Astrocyte (in vitro differentiated cells and primary cell): Measurements from ENCODE around the gene THADA. TPM values are rescaled to one million over a fixed set of nuclear protein-coding genes. Genes with fewer than 3 reads are reported as not detected.

Experiments
- DNase-seq: peaks from one replicate; pipeline ENCODE4 v3.0.0-alpha.2; 2010; ENCODE audit warnings: low read depth
- FAIRE-seq: peaks from 2 replicates; lab custom pipeline; 2011; peaks lifted over from hg19 to GRCh38; lab: Jason Lieb, UNC
- H2AFZ ChIP-seq: 2 replicates; pipeline ENCODE4 v1.6.0; 2012; ENCODE audit warnings: low read depth, low read length, inconsistent platforms
- H3K27ac ChIP-seq: 2 replicates; pipeline ENCODE4 v1.5.1; 2011; ENCODE audit warnings: low read depth, low read length, inconsistent platforms
- H3K27me3 ChIP-seq: 2 replicates; pipeline ENCODE4 v1.6.0; 2011; ENCODE audit warnings: low read length, inconsistent platforms; ENCODE audit not compliant: insufficient read depth
- H3K36me3 ChIP-seq: 2 replicates; pipeline ENCODE4 v1.5.1; 2011; ENCODE audit warnings: low read length, inconsistent platforms; ENCODE audit not compliant: insufficient read depth
- H3K4me1 ChIP-seq: 2 replicates; pipeline ENCODE4 v1.5.1; 2011; ENCODE audit warnings: low read length, inconsistent platforms; ENCODE audit not compliant: insufficient read depth
- H3K4me2 ChIP-seq: 2 replicates; pipeline ENCODE4 v1.6.0; 2012; ENCODE audit warnings: low read length, inconsistent platforms
- H3K4me3 ChIP-seq: 2 replicates; pipeline ENCODE4 v1.5.1; 2011; ENCODE audit warnings: low read depth, mild to moderate bottlenecking, low read length, inconsistent platforms; ENCODE audit not compliant: insufficient read depth
- H3K79me2 ChIP-seq: 2 replicates; pipeline ENCODE4 v1.6.0; 2012; ENCODE audit warnings: mild to moderate bottlenecking, low read length, inconsistent platforms; ENCODE audit not compliant: insufficient read depth
- H3K9ac ChIP-seq: 2 replicates; pipeline ENCODE4 v1.6.0; 2012; ENCODE audit warnings: mild to moderate bottlenecking, low read length, inconsistent platforms
- H3K9me3 ChIP-seq: 2 replicates; pipeline ENCODE4 v1.5.1; 2012; ENCODE audit warnings: low read depth, mild to moderate bottlenecking, low read length, inconsistent platforms; ENCODE audit not compliant: insufficient read depth
- H4K20me1 ChIP-seq: 2 replicates; pipeline ENCODE4 v1.6.0; 2012; ENCODE audit warnings: low read length, inconsistent platforms; ENCODE audit not compliant: insufficient read depth
- H3K27ac Mint-ChIP-seq: one replicate; pipeline ENCODE4 v1.8.0; 2021; ENCODE audit warnings: mild to moderate bottlenecking, mixed read lengths; ENCODE audit not compliant: unreplicated experiment
- H3K27me3 Mint-ChIP-seq: one replicate; pipeline ENCODE4 v1.8.0; 2021; ENCODE audit warnings: low read depth, mixed read lengths; ENCODE audit not compliant: unreplicated experiment
- H3K36me3 Mint-ChIP-seq: one replicate; pipeline ENCODE4 v1.8.0; 2021; ENCODE audit warnings: low read depth, mixed read lengths; ENCODE audit not compliant: unreplicated experiment
- H3K4me1 Mint-ChIP-seq: one replicate; pipeline ENCODE4 v1.8.0; 2021; ENCODE audit warnings: low read depth, mixed read lengths; ENCODE audit not compliant: unreplicated experiment
- H3K4me3 Mint-ChIP-seq: one replicate; pipeline ENCODE4 v1.8.0; 2021; ENCODE audit warnings: mild to moderate bottlenecking, moderate library complexity, mixed read lengths; ENCODE audit not compliant: unreplicated experiment
- H3K9me3 Mint-ChIP-seq: one replicate; pipeline ENCODE4 v1.8.0; 2021; ENCODE audit warnings: mild to moderate bottlenecking, mixed read lengths; ENCODE audit not compliant: unreplicated experiment
- EZH2 ChIP-seq: IDR thresholded peaks from 2 replicates; pipeline ENCODE4 v1.6.1; 2012; ENCODE audit warnings: mild to moderate bottlenecking, low read length, inconsistent platforms; ENCODE audit not compliant: insufficient read depth
- total RNA-seq: library from RNA; stranded (reverse); gene quantifications from 2 replicates; pipeline ENCODE4 v1.2.1, GENCODE V29; 2021
- TF ChIP-seq, protein P1 (sequence below): IDR thresholded peaks from 2 replicates; pipeline ENCODE4 v1.5.1; 2011; ENCODE audit warnings: low read depth, mild to moderate bottlenecking, inconsistent platforms, low read length, moderate library complexity; ENCODE audit not compliant: insufficient read depth

The THADA gene
- total RNA-seq, 1 donor from 2014 or later: 16.2 TPM

DNA sequence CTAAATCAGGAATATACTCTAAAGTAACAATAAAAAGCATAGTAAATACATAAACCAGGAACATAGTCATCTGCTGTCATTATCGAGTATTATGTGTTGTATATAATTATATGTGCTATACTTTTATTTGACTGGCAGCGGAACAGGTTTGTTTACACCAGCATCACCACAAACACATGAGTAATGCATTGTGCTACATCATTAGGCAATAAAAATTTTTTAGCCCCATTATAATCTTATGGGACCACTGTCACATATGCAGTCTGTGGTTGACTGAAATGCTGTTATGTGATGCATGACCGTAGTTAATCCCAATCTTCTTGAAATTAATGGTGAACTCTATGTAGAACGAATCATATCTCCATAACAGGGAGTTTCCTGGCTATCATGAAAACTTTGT, 232.7 kb downstream of the THADA start:
- Histone ChIP-seq H3K4me1 (no peaks in the 10 kb centered on the region), H3K4me3 (no peak overlapping the region), H2AFZ (no peak overlapping the region), H3K9ac (no peak overlapping the region), H3K9me3 (no peaks in the 10 kb centered on the region), H3K27me3 (no peaks in the 10 kb centered on the region), H3K36me3 (no peaks in the 10 kb centered on the region), H3K27ac (no peak overlapping the region), H3K79me2 (no peaks in the 10 kb centered on the region), H4K20me1 (peaks cover 4% of the 10 kb centered on the region), H3K4me2 (no peak overlapping the region)
- Mint-ChIP-seq H3K4me1 (no peaks in the 10 kb centered on the region), H3K27me3 (no peaks in the 10 kb centered on the region), H3K36me3 (no peaks in the 10 kb centered on the region), H3K9me3 (no peaks in the 10 kb centered on the region), H3K4me3 (no peak overlapping the region), H3K27ac (no peak overlapping the region)
- TF ChIP-seq, protein P1, sequence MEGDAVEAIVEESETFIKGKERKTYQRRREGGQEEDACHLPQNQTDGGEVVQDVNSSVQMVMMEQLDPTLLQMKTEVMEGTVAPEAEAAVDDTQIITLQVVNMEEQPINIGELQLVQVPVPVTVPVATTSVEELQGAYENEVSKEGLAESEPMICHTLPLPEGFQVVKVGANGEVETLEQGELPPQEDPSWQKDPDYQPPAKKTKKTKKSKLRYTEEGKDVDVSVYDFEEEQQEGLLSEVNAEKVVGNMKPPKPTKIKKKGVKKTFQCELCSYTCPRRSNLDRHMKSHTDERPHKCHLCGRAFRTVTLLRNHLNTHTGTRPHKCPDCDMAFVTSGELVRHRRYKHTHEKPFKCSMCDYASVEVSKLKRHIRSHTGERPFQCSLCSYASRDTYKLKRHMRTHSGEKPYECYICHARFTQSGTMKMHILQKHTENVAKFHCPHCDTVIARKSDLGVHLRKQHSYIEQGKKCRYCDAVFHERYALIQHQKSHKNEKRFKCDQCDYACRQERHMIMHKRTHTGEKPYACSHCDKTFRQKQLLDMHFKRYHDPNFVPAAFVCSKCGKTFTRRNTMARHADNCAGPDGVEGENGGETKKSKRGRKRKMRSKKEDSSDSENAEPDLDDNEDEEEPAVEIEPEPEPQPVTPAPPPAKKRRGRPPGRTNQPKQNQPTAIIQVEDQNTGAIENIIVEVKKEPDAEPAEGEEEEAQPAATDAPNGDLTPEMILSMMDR: no peak
- no peak for TF ChIP-seq EZH2
- DNase-seq (no peak), FAIRE-seq (no peak)

GRCh38 chr2:43361286-43361685, 234.6 kb downstream of the THADA start:
- Histone ChIP-seq H3K79me2 (no peaks in the 10 kb centered on the region), H4K20me1 (peaks cover 4% of the 10 kb centered on the region), H3K9ac (no peak overlapping the region), H3K9me3 (no peaks in the 10 kb centered on the region), H3K36me3 (no peaks in the 10 kb centered on the region), H2AFZ (no peak overlapping the region), H3K27ac (no peak overlapping the region), H3K4me2 (no peak overlapping the region), H3K4me1 (no peaks in the 10 kb centered on the region), H3K27me3 (no peaks in the 10 kb centered on the region), H3K4me3 (no peak overlapping the region)
- FAIRE-seq (no peak), DNase-seq (peak; percentile 41)
- H3K36me3 Mint-ChIP-seq: no peaks in the 10 kb centered on the region
- TF ChIP-seq EZH2: no peak
- TF ChIP-seq, protein P1: no peak
- H3K27me3 Mint-ChIP-seq: no peaks in the 10 kb centered on the region
- no peaks in the 10 kb centered on the region for H3K9me3 Mint-ChIP-seq
- no peak overlapping the region for H3K27ac Mint-ChIP-seq
- peaks cover 3% of the 10 kb centered on the region for H3K4me1 Mint-ChIP-seq
- no peak overlapping the region for H3K4me3 Mint-ChIP-seq

- Histone ChIP-seq H3K79me2 (no peaks in the 10 kb centered on the region), H3K27me3 (no peaks in the 10 kb centered on the region), H3K9me3 (no peaks in the 10 kb centered on the region), H3K4me3 (no peak overlapping the region), H3K4me2 (no peak overlapping the region), H3K27ac (no peak overlapping the region), H3K4me1 (no peaks in the 10 kb centered on the region), H4K20me1 (peaks cover 4% of the 10 kb centered on the region), H3K9ac (no peak overlapping the region), H3K36me3 (no peaks in the 10 kb centered on the region), H2AFZ (no peak overlapping the region)
- no peak overlapping the region for H3K4me3 Mint-ChIP-seq
- no peak for FAIRE-seq
- no peaks in the 10 kb centered on the region for H3K36me3 Mint-ChIP-seq
- H3K9me3 Mint-ChIP-seq: no peaks in the 10 kb centered on the region
- no peak overlapping the region for H3K27ac Mint-ChIP-seq
- peaks cover 3% of the 10 kb centered on the region for H3K4me1 Mint-ChIP-seq
- TF ChIP-seq, protein P1: no peak
- no peak for TF ChIP-seq EZH2
- no peak for DNase-seq
- H3K27me3 Mint-ChIP-seq: no peaks in the 10 kb centered on the region
Measured at GRCh38 chr2:43360137-43360536, 235.7 kb downstream of the THADA start.
